Measurements from ENCODE around the gene RAPGEF1.

GRCh38 chr9:131619680-131620079 is 120.2 kb downstream of the RAPGEF1 start:
- TF ChIP-seq CTCF (IDR thresholded peaks at IDR 0.05) (no peak), POLR2A (IDR thresholded peaks at IDR 0.05) (no peak), POLR2AphosphoS5 (IDR thresholded peaks at IDR 0.05) (no peak)
